Neutrophil (primary cell): ENCODE results near the gene TSHZ2.

Experiments
- H3K27ac ChIP-seq: fragments of 200-600 bp; sonication (generic); 2 replicates; pipeline ENCODE4 v1.5.1; 2016; ENCODE audit warnings: mild to moderate bottlenecking, moderate library complexity
- H3K27me3 ChIP-seq: fragments of 200-600 bp; sonication (generic); 2 replicates; pipeline ENCODE4 v1.6.0; 2016; ENCODE audit warnings: mild to moderate bottlenecking
- H3K36me3 ChIP-seq: fragments of 200-600 bp; sonication (generic); 2 replicates; pipeline ENCODE4 v1.5.1; 2017
- H3K4me1 ChIP-seq, 2 experiments: fragments of 200-600 bp in 1 of 2; sonication (generic) in 1 of 2; 1 replicate in 1 of 2; 2 replicates in 1 of 2; pipeline versions ENCODE4 v1.5.1 to v1.6.1; 2013 to 2016; ENCODE audit warnings: low read depth in 1 of 2, low read length in 1 of 2, mild to moderate bottlenecking in 1 of 2, moderate library complexity in 1 of 2; ENCODE audit not compliant: control insufficient read depth in 1 of 2, insufficient read depth in 1 of 2
- H3K4me3 ChIP-seq, 2 experiments: fragments of 200-600 bp in 1 of 2; sonication (generic) in 1 of 2; 1 replicate in 1 of 2; 2 replicates in 1 of 2; pipeline ENCODE4 v1.5.1; 2013 to 2016; ENCODE audit warnings: low read depth in 1 of 2, low read length in 1 of 2, mild to moderate bottlenecking in 1 of 2, moderate library complexity in 1 of 2
- H3K9me3 ChIP-seq: fragments of 200-600 bp; sonication (generic); 2 replicates; pipeline ENCODE4 v1.5.1; 2016
- TF ChIP-seq, protein P1 (sequence below): fragments of 200-600 bp; sonication (generic); IDR thresholded peaks from 2 replicates; pipeline ENCODE4 v1.5.1; 2016; ENCODE audit warnings: antibody characterized with exemption

TSHZ2 gene

DNA sequence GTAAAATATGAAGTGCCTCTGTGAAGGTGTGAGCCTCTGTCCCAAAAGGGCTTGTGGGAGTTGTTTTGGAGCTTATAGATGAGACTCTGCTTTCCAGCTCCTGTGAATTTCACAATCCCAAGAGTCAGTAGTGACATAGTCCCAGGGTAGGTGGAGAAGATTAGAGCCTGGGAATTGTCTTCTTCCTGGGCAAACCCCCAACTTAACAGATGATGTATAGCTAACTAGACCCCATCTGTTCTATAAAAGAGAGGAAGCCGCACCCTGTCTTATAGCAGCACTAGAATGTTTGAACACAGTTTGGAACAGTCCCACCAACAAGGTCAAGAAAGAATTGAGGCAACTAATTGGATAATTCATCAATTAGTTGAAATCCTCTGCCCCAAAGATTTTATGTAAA is 326.8 kb downstream of the TSHZ2 start:
- H3K4me1 ChIP-seq = peaks cover 33 to 38% of the 10 kb centered on the region in 2 experiments
- H3K27ac ChIP-seq = no peak overlapping the region
- no peaks in the 10 kb centered on the region for H3K9me3 ChIP-seq
- H3K36me3 ChIP-seq = no peaks in the 10 kb centered on the region
- H3K4me3 ChIP-seq = no peak overlapping the region
- TF ChIP-seq, protein P1, sequence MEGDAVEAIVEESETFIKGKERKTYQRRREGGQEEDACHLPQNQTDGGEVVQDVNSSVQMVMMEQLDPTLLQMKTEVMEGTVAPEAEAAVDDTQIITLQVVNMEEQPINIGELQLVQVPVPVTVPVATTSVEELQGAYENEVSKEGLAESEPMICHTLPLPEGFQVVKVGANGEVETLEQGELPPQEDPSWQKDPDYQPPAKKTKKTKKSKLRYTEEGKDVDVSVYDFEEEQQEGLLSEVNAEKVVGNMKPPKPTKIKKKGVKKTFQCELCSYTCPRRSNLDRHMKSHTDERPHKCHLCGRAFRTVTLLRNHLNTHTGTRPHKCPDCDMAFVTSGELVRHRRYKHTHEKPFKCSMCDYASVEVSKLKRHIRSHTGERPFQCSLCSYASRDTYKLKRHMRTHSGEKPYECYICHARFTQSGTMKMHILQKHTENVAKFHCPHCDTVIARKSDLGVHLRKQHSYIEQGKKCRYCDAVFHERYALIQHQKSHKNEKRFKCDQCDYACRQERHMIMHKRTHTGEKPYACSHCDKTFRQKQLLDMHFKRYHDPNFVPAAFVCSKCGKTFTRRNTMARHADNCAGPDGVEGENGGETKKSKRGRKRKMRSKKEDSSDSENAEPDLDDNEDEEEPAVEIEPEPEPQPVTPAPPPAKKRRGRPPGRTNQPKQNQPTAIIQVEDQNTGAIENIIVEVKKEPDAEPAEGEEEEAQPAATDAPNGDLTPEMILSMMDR = no peak
- H3K27me3 ChIP-seq = no peaks in the 10 kb centered on the region

DNA sequence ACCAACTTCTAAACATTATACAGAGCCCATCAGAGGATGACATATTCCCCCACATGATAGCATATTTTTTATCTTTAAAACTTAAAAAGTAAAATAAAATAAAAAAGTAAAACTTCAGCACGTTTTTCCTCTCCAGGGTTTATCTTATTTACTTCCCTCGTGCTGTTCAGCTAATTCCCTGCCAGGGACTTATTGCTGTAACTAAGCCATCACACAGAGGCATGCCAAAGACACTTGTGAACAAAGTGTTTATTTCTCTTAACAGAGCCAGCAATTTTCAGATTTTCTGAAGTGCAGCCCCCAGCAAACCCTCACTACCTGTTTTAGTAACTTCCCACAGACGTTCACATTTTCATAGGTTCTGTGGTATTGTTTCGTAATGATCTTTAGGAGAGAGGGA is 327.7 kb downstream of the TSHZ2 start:
- Histone ChIP-seq H3K27me3 (no peaks in the 10 kb centered on the region), H3K36me3 (no peaks in the 10 kb centered on the region), H3K4me1 (peaks cover 33 to 38% of the 10 kb centered on the region in 2 experiments), H3K27ac (no peak overlapping the region), H3K9me3 (no peaks in the 10 kb centered on the region), H3K4me3 (no peak overlapping the region)
- TF ChIP-seq, protein P1 = no peak

DNA sequence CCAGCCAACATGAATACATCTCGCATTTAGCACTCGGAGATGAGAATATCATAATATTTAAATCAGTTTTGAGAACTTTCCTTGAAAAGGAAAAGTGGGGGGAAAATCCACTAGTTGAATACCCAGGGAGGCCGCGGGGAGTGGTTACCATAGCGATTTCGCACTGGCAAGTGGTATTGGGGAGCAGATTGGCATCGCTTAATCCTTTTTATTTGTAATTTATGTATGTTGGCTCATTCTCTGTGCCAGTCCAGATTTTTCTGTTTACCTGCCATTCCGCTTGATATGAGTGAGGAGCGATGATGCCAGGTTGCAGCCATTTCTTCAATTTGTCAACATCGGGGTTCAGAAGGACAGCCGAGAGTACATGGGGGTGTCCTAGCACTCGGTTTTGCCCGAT is 329.7 kb downstream of the TSHZ2 start:
- TF ChIP-seq, protein P1 = no peak

DNA sequence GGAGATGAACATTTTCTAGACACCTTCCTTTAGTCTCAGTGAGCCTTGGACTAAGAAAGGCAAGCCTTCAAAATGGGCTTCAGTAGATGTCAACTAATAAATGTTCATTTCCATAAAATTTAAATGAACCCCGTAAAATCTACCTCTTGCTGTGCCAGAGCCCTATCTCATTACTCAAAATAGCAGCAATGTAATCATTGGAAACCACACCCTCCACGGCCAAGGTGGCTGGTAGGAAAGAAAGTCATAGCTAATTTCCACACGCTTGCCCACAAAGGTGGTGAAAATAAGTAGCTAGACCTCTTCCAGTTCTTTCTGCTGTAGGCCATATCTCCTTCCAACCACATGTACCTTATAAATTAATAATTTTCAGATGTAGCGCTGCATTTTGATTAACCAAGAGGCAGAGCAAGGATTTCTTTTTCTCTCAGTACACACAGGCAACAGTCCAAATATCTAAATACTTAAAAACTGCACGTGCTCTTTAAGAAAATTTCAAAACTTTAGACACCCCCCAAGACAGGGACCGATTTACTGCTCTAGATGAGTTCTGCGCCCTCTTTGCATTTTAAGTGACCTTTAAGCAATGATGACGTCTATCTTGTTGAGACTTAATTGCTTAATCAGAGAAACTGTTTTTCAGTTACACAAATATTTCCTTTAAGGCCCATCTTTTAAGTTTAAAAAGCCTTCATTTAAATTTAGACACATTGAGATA is 330.7 kb downstream of the TSHZ2 start:
- Histone ChIP-seq H3K27me3 (no peaks in the 10 kb centered on the region), H3K4me1 (peaks cover 33 to 42% of the 10 kb centered on the region in 2 experiments), H3K36me3 (no peaks in the 10 kb centered on the region), H3K27ac (peak overlapping the region; percentile 70), H3K9me3 (no peaks in the 10 kb centered on the region), H3K4me3 (no peak overlapping the region)
- TF ChIP-seq, protein P1 = no peak

More for the DNA sequence above, 329.7 kb downstream of the TSHZ2 start:
- Histone ChIP-seq H3K4me3 (no peak overlapping the region), H3K9me3 (no peaks in the 10 kb centered on the region), H3K4me1 (peaks cover 33 to 42% of the 10 kb centered on the region in 2 experiments), H3K36me3 (no peaks in the 10 kb centered on the region), H3K27ac (peak overlapping the region; percentile 70), H3K27me3 (no peaks in the 10 kb centered on the region)

DNA sequence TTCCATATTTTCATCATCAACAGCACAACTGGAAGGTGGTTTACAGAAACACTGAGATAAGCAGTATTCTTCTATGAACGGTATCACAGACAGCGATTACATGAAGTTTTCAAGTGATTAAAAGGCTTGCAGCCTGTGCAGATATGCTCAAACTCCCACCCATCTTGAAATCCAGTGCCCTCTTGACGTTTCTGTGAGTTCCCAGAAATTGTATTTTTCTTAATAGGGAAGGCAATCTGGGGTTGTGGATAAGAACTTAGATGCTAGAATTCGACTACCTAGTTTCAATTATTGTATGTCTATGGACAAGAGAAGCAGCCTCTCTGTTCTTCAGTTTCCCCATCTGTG is 331.2 kb downstream of the TSHZ2 start:
- TF ChIP-seq, protein P1 = no peak
- Histone ChIP-seq H3K9me3 (no peaks in the 10 kb centered on the region), H3K27ac (peak overlapping the region; percentile 70), H3K27me3 (no peaks in the 10 kb centered on the region), H3K4me1 (peaks cover 33 to 42% of the 10 kb centered on the region in 2 experiments), H3K36me3 (no peaks in the 10 kb centered on the region), H3K4me3 (no peak overlapping the region)
